Keratinocyte (primary cell): Measurements from ENCODE around the gene CD300H. TPM values are rescaled to one million over a fixed set of nuclear protein-coding genes. Genes with fewer than 3 reads are reported as not detected.

Experiments used
- DNase-seq: peaks from one replicate; pipeline ENCODE4 v3.0.0-alpha.2; 2011; ENCODE audit warnings: low read depth, missing footprints, low spot score
- FAIRE-seq: peaks from 2 replicates; lab custom pipeline; 2011; peaks lifted over from hg19 to GRCh38; lab: Jason Lieb, UNC
- H2AFZ ChIP-seq: 2 replicates; pipeline ENCODE4 v1.6.0; 2012; ENCODE audit warnings: low read length, control low read depth, inconsistent platforms; ENCODE audit not compliant: control insufficient read depth
- H3K27ac ChIP-seq: 2 replicates; pipeline ENCODE4 v1.5.1; 2011; ENCODE audit warnings: low read length; ENCODE audit not compliant: control insufficient read depth, insufficient read depth
- H3K27me3 ChIP-seq: 3 replicates; pipeline ENCODE4 v1.6.0; 2011; ENCODE audit warnings: low read length; ENCODE audit not compliant: control insufficient read depth, insufficient read depth; ENCODE audit errors: extremely low read depth
- H3K36me3 ChIP-seq, 2 experiments: 2 replicates in 1 of 2; 3 replicates in 1 of 2; pipeline ENCODE4 v1.5.1; 2011; ENCODE audit warnings: low read length in 2 of 2, mild to moderate bottlenecking in 1 of 2; ENCODE audit not compliant: control insufficient read depth in 2 of 2, insufficient read depth in 2 of 2; ENCODE audit errors: extremely low read depth in 1 of 2
- H3K4me1 ChIP-seq: 3 replicates; pipeline ENCODE4 v1.5.1; 2011; ENCODE audit warnings: low read length; ENCODE audit not compliant: control insufficient read depth, insufficient read depth; ENCODE audit errors: extremely low read depth
- H3K4me2 ChIP-seq: 3 replicates; pipeline ENCODE4 v1.6.0; 2011; ENCODE audit warnings: low read depth, low read length; ENCODE audit not compliant: control insufficient read depth, insufficient read depth; ENCODE audit errors: extremely low read depth
- H3K4me3 ChIP-seq, 3 experiments: fragments of 200-600 bp in 1 of 3; sonication (generic) in 1 of 3; 2 replicates in 2 of 3; 3 replicates in 1 of 3; pipeline ENCODE4 v1.5.1; 2011 to 2016; ENCODE audit warnings: low read length in 3 of 3, mild to moderate bottlenecking in 3 of 3, control low read depth in 2 of 3, inconsistent platforms in 1 of 3, low read depth in 1 of 3, mixed read lengths in 1 of 3, mixed run types in 1 of 3, moderate library complexity in 1 of 3; ENCODE audit not compliant: control insufficient read depth in 2 of 3, insufficient read depth in 2 of 3; ENCODE audit errors: extremely low read depth in 1 of 3
- H3K79me2 ChIP-seq: 2 replicates; pipeline ENCODE4 v1.6.0; 2012; ENCODE audit warnings: low read length; ENCODE audit not compliant: control insufficient read depth, insufficient read depth
- H3K9ac ChIP-seq: 3 replicates; pipeline ENCODE4 v1.6.0; 2011; ENCODE audit warnings: low read length; ENCODE audit not compliant: control insufficient read depth, insufficient read depth; ENCODE audit errors: extremely low read depth
- H3K9me1 ChIP-seq: 3 replicates; pipeline ENCODE4 v1.6.0; 2011; ENCODE audit warnings: low read length; ENCODE audit not compliant: control insufficient read depth, insufficient read depth; ENCODE audit errors: extremely low read depth
- H3K9me3 ChIP-seq: 2 replicates; pipeline ENCODE4 v1.5.1; 2012; ENCODE audit warnings: low read depth, low read length; ENCODE audit not compliant: control insufficient read depth
- H4K20me1 ChIP-seq: 3 replicates; pipeline ENCODE4 v1.6.0; 2011; ENCODE audit warnings: low read length; ENCODE audit not compliant: control insufficient read depth, insufficient read depth; ENCODE audit errors: extremely low read depth
- CTCF ChIP-seq, 3 experiments: IDR thresholded peaks in 1 of 3; conservative IDR thresholded peaks in 1 of 3; optimal IDR thresholded peaks in 1 of 3; 2 replicates in 2 of 3; 3 replicates in 1 of 3; pipeline versions ENCODE3 to v1.5.1; 2011; ENCODE audit warnings: low read length in 3 of 3, mild to moderate bottlenecking in 3 of 3, moderate library complexity in 2 of 3, control low read depth in 1 of 3, inconsistent platforms in 1 of 3; ENCODE audit not compliant: insufficient read depth in 2 of 3; ENCODE audit errors: extremely low read depth in 1 of 3
- EZH2 ChIP-seq: IDR thresholded peaks from one replicate; pipeline ENCODE4 v1.6.1; 2012; ENCODE audit warnings: inconsistent platforms, mild to moderate bottlenecking, low read length, moderate library complexity
- dilution Hi-C: fragments of 300-500 bp; cut with MboI; formaldehyde crosslinking; loops from one replicate; pipeline ENCODE4 v1.7.0; 2020; ENCODE audit warnings: low sequenced_read_pairs; ENCODE audit not compliant: extremely low pct_ligation_motif_present
- polyA plus RNA-seq, 5 experiments: library from polyadenylated mRNA; depleted of rRNA in 3 of 5; stranded (reverse) in 3 of 5; stranded (forward) in 1 of 5; unstranded in 1 of 5; fragments of >200 nt; gene quantifications; 1 replicate in 1 of 5; 2 replicates in 3 of 5; 3 replicates in 1 of 5; pipeline versions ENCODE4 v1.2.1 to v1.2.3, GENCODE V29; 2011 to 2012; ENCODE audit warnings: missing spikeins in 2 of 5, low read depth in 1 of 5, low replicate concordance in 1 of 5

Gene CD300H
- polyA plus RNA-seq, 1 donor (not counting 4 experiments of a cell fraction or from before 2014, with no cell fraction given), result not detected

GRCh38 chr17:74544991-74545842 lies 22.1 kb downstream of the CD300H start:
- Histone ChIP-seq H3K4me1 (peaks cover 6% of the 10 kb centered on the region), H3K4me2 (no peak overlapping the region), H3K9ac (no peak overlapping the region), H3K27me3 (peaks cover 9% of the 10 kb centered on the region), H4K20me1 (no peaks in the 10 kb centered on the region), H3K4me3 (no peak overlapping the region), H3K9me3 (no peaks in the 10 kb centered on the region), H3K36me3 (no peaks in the 10 kb centered on the region), H3K79me2 (no peaks in the 10 kb centered on the region), H2AFZ (no peak overlapping the region), H3K9me1 (no peaks in the 10 kb centered on the region), H3K27ac (no peak overlapping the region)
- dilution Hi-C loops, result no loop called here
- no peak for FAIRE-seq
- DNase-seq, result no peak
- TF ChIP-seq EZH2, result no peak
- TF ChIP-seq CTCF (optimal IDR thresholded peaks at IDR 0.05 in 1 of 3, IDR thresholded peaks at IDR 0.05 in 1 of 3, conservative IDR thresholded peaks at IDR 0.05 in 1 of 3; ENCODE audit: extremely low read depth in 1 of 3, insufficient read depth in 2 of 3, low read length in 3 of 3), result no peak

GRCh38 chr17:74543891-74544760 lies 23.2 kb downstream of the CD300H start:
- Histone ChIP-seq H3K36me3 (no peaks in the 10 kb centered on the region), H3K9me1 (no peaks in the 10 kb centered on the region), H3K27ac (no peak overlapping the region), H3K4me3 (no peak overlapping the region), H3K79me2 (no peaks in the 10 kb centered on the region), H3K4me2 (no peak overlapping the region), H2AFZ (no peak overlapping the region), H3K4me1 (peaks cover 6% of the 10 kb centered on the region), H3K27me3 (peaks cover 9% of the 10 kb centered on the region), H3K9me3 (no peaks in the 10 kb centered on the region), H3K9ac (no peak overlapping the region), H4K20me1 (no peaks in the 10 kb centered on the region)
- DNase-seq (no peak), FAIRE-seq (no peak)
- no peak for TF ChIP-seq EZH2
- TF ChIP-seq CTCF (optimal IDR thresholded peaks at IDR 0.05 in 1 of 3, IDR thresholded peaks at IDR 0.05 in 1 of 3, conservative IDR thresholded peaks at IDR 0.05 in 1 of 3; ENCODE audit: extremely low read depth in 1 of 3, insufficient read depth in 2 of 3, low read length in 3 of 3), result no peak
- dilution Hi-C loops, result no loop called here
